ENCODE results near the gene ZBTB38. TPM values are rescaled to one million over a fixed set of nuclear protein-coding genes. Genes with fewer than 3 reads are reported as not detected.

Gene ZBTB38
- total RNA-seq, 1 donor from 2014 or later = 25.8 TPM

- no peak for DNase-seq (ENCODE audit: low spot score, unreplicated experiment)
- Mint-ChIP-seq H3K27ac (peak overlapping the region; percentile 13), H3K4me1 (ENCODE audit: low read depth) (peaks cover 8% of the 10 kb centered on the region), H3K36me3 (ENCODE audit: insufficient read depth) (peaks cover 6% of the 10 kb centered on the region), H3K4me3 (ENCODE audit: low read depth) (no peak overlapping the region), H3K27me3 (no peaks in the 10 kb centered on the region), H3K9me3 (ENCODE audit: low read depth) (peaks cover 30% of the 10 kb centered on the region)
- TF ChIP-seq CTCF (IDR thresholded peaks at IDR 0.05; ENCODE audit: unreplicated experiment) = no peak
Measured at GRCh38 chr3:141342386-141342785, 25.9 kb upstream of the ZBTB38 start.

DNA sequence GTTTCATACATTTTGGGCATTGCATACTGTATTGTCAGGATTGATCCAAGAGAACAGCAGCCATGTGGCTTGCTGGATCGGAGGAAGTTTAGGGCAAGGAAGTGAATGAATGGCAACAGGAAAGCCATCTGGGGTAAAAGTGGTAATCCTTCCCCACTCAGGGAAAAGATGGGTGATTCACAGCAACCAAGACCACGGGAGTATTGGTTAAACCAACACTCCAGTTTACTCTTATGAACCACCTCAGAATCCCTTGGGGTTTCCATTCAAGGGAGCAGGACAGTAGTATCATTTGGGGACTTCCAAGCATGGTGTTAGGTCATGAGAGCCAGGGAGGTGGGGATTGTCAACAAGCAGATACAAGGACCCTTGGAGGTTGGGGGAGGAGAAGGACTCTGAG is 25.2 kb upstream of the ZBTB38 start:
- no peak for TF ChIP-seq CTCF (IDR thresholded peaks at IDR 0.05; ENCODE audit: unreplicated experiment)
- H3K4me1 Mint-ChIP-seq (ENCODE audit: low read depth) = peaks cover 5% of the 10 kb centered on the region
- no peak for DNase-seq (ENCODE audit: low spot score, unreplicated experiment)
- peaks cover 30% of the 10 kb centered on the region for H3K9me3 Mint-ChIP-seq (ENCODE audit: low read depth)
- H3K4me3 Mint-ChIP-seq (ENCODE audit: low read depth) = no peak overlapping the region
- no peak overlapping the region for H3K27ac Mint-ChIP-seq
- no peaks in the 10 kb centered on the region for H3K27me3 Mint-ChIP-seq
- H3K36me3 Mint-ChIP-seq (ENCODE audit: insufficient read depth) = peaks cover 6% of the 10 kb centered on the region

DNA sequence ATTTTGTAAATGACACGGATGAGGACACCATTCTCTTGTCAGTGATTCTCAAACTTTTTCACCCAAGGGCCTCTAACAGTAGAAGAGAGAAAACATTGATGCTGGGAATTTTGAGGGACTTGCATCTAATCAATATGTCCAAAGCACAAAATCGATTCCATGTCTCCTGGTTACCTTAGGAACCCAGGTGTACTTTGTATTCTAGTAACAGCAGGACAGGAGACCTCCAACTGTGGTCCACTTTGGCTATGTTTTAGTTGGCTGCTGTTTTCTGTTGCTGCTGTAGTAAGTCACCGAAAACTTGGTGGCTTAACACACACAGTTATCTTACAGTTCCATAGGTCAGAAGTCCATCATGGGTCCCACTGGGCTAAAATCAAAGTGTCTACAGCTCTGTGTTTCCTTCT is 24.4 kb upstream of the ZBTB38 start:
- Mint-ChIP-seq H3K9me3 (ENCODE audit: low read depth) (peaks cover 22% of the 10 kb centered on the region), H3K4me3 (ENCODE audit: low read depth) (no peak overlapping the region), H3K36me3 (ENCODE audit: insufficient read depth) (peaks cover 6% of the 10 kb centered on the region), H3K27me3 (no peaks in the 10 kb centered on the region), H3K27ac (no peak overlapping the region), H3K4me1 (ENCODE audit: low read depth) (peaks cover 5% of the 10 kb centered on the region)
- no peak for TF ChIP-seq CTCF (IDR thresholded peaks at IDR 0.05; ENCODE audit: unreplicated experiment)
- DNase-seq (ENCODE audit: low spot score, unreplicated experiment) = no peak

- Mint-ChIP-seq H3K27ac (no peak overlapping the region), H3K36me3 (ENCODE audit: insufficient read depth) (peaks cover 4% of the 10 kb centered on the region), H3K9me3 (ENCODE audit: low read depth) (peaks cover 18% of the 10 kb centered on the region), H3K4me3 (ENCODE audit: low read depth) (no peak overlapping the region), H3K27me3 (peaks cover 3% of the 10 kb centered on the region), H3K4me1 (ENCODE audit: low read depth) (peaks cover 5% of the 10 kb centered on the region)
- DNase-seq (ENCODE audit: low spot score, unreplicated experiment) = no peak
- TF ChIP-seq CTCF (IDR thresholded peaks at IDR 0.05; ENCODE audit: unreplicated experiment) = no peak
Measured at GRCh38 chr3:141345528-141345927, 22.8 kb upstream of the ZBTB38 start.

DNA sequence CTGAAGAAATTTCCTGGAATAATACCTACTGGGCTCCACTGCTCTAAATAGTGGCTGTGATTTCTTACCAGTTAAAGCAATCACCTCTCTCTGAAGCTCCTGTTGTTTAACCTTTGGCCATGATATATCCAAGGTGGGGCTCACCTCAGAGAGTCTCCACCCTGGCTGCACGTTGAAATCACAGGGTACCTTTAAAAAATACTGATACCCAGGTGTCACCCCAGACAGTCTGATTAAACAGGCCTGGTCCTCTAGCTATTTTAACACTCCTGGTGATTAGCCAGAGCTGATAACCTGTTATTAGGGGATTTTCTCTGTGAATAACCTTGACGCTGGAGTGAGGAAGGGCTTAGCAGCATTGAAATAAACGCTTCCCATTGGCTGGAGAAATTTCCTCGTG is 22.3 kb upstream of the ZBTB38 start:
- TF ChIP-seq CTCF (IDR thresholded peaks at IDR 0.05; ENCODE audit: unreplicated experiment) = no peak

More for the DNA sequence above, 22.3 kb upstream of the ZBTB38 start:
- Mint-ChIP-seq H3K4me3 (ENCODE audit: low read depth) (no peak overlapping the region), H3K4me1 (ENCODE audit: low read depth) (peaks cover 5% of the 10 kb centered on the region), H3K9me3 (ENCODE audit: low read depth) (peaks cover 18% of the 10 kb centered on the region), H3K27ac (no peak overlapping the region), H3K27me3 (peaks cover 3% of the 10 kb centered on the region), H3K36me3 (ENCODE audit: insufficient read depth) (peaks cover 4% of the 10 kb centered on the region)
- DNase-seq (ENCODE audit: low spot score, unreplicated experiment) = no peak

Measured in progenitor cell of endocrine pancreas (in vitro differentiated cells).